MM.1S (cell line): ENCODE results near the gene UBXN2A.

Experiments
- CTCF ChIP-seq: fragments of 300-600 bp; sonication (generic); IDR thresholded peaks from 2 replicates; pipeline ENCODE4 v1.5.1; 2016; ENCODE audit warnings: antibody characterized with exemption, low read length, mixed read lengths
- EZH2 ChIP-seq: fragments of 300-600 bp; sonication (generic); optimal IDR thresholded peaks from 2 replicates; pipeline ENCODE3; 2017; ENCODE audit warnings: low read depth, mild to moderate bottlenecking, antibody characterized with exemption, low read length, mixed read lengths
- EZH2phosphoT487 ChIP-seq: fragments of 300-600 bp; sonication (generic); IDR thresholded peaks from 2 replicates; pipeline ENCODE4 v1.6.1; 2018; ENCODE audit warnings: antibody characterized with exemption, low read length

DNA sequence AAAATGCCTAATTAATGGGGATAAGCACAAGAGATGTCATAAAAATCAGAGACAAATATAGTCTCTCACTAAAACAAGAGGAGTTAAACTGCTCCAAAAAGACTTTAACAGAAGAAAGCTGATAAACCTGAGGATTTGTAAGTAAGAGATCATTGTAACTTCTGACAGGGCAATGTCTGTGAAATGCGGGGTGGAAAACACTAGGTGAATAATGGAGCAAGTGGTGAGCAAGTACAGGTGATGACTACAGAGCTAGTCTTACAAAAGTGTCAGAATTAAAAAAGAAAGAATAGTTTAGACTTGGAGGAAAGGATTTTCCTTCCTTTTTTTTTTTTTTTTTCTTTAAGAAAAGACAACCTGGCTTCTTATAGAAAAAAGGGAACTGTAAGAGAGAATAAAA lies 36.0 kb upstream of the UBXN2A start:
- no peak for TF ChIP-seq CTCF
- no peak for TF ChIP-seq EZH2
- no peak for TF ChIP-seq EZH2phosphoT487
